Measurements from ENCODE around the gene PID1. TPM values are rescaled to one million over a fixed set of nuclear protein-coding genes. Genes with fewer than 3 reads are reported as not detected.
A peak's percentile ranks its signal among the peaks of the same experiment; 100 is the strongest.

Gene PID1
- total RNA-seq, 6 experiments from 2014 or later, result 28.5 to 95.4 (median 65.3) TPM

GRCh38 chr2:229275506-229275905 is 4.4 kb upstream of the PID1 start:
- peaks cover 0 to 8% (median 0%) of the 10 kb centered on the region in 4 donors for H3K4me1 ChIP-seq
- no peak overlapping the region for H3K27ac ChIP-seq
- TF ChIP-seq POLR2A (IDR thresholded peaks at IDR 0.05), result no peak
- TF ChIP-seq, protein P1, sequence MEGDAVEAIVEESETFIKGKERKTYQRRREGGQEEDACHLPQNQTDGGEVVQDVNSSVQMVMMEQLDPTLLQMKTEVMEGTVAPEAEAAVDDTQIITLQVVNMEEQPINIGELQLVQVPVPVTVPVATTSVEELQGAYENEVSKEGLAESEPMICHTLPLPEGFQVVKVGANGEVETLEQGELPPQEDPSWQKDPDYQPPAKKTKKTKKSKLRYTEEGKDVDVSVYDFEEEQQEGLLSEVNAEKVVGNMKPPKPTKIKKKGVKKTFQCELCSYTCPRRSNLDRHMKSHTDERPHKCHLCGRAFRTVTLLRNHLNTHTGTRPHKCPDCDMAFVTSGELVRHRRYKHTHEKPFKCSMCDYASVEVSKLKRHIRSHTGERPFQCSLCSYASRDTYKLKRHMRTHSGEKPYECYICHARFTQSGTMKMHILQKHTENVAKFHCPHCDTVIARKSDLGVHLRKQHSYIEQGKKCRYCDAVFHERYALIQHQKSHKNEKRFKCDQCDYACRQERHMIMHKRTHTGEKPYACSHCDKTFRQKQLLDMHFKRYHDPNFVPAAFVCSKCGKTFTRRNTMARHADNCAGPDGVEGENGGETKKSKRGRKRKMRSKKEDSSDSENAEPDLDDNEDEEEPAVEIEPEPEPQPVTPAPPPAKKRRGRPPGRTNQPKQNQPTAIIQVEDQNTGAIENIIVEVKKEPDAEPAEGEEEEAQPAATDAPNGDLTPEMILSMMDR (IDR thresholded peaks at IDR 0.05), result no peak
- DNase-seq (no peak), ATAC-seq (no peak)
- H3K36me3 ChIP-seq, result no peaks in the 10 kb centered on the region
- intact Hi-C loops (cut with DNase I), result loop anchor here in 1 of 2 donors (10.0 kb wide), 2 partner anchors 141 to 591 kb away; no protein-coding TSS in a partner anchor
- H3K9me3 ChIP-seq, result no peaks in the 10 kb centered on the region
- H3K27me3 ChIP-seq, result no peaks in the 10 kb centered on the region
- no peak overlapping the region for H3K4me3 ChIP-seq

DNA sequence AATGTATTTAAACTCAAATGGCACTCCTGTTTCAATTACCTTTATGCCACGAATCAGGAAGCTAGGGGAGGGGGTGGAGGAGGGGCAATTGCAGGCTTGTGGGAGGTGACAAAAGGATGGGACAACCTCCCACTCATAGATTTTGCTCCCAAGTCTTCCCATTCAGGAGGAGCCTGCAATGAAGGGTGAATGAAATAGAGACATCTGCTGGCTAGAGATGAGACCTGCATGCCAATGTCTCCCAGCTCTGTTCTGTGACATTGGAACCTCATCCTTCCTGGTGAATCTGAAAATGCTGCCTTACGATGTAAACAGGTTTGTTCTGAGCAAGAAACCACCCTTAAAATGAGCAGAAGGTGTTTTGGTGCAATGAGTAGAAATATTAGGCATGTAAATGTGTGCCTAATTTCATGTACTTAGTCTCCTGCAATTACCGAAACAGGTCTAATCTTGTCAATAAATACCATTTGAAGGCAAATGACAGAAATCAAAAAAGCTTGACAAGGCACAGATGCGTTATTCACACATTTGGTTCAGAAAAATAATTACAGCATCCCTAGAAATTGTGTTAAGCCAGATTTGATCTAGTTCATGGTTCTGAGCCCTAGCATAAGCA is 2.7 kb upstream of the PID1 start:
- Histone ChIP-seq H3K36me3 (no peaks in the 10 kb centered on the region), H3K27me3 (no peaks in the 10 kb centered on the region), H3K4me1 (peaks cover 0 to 8% (median 0%) of the 10 kb centered on the region in 4 donors), H3K4me3 (peak overlapping the region in 2 of 3 donors; percentile 26 to 47), H3K27ac (peak overlapping the region in 2 of 3 donors; percentile 45 to 86), H3K9me3 (no peaks in the 10 kb centered on the region)
- intact Hi-C loops (cut with DNase I), result loop anchor here in 1 of 2 donors (10.0 kb wide), 2 partner anchors 139 to 589 kb away; no protein-coding TSS in a partner anchor
- peak; percentile 66 to 89 (median 77) for DNase-seq
- TF ChIP-seq, protein P1 (IDR thresholded peaks at IDR 0.05), result peak; percentile 83 to 95 (median 90)
- TF ChIP-seq POLR2A (IDR thresholded peaks at IDR 0.05), result no peak
- WGBS (ENCODE audit: insufficient coverage, low coverage, low lambda C conversion rate, missing lambda C conversion rate), result 19% methylated on average over 4 of the region's 4 CpGs
- peak; percentile 82 to 92 (median 89) for ATAC-seq

- ATAC-seq (no peak), DNase-seq (no peak)
- no peaks in the 10 kb centered on the region for H3K36me3 ChIP-seq
- intact Hi-C loops (cut with DNase I), result loop anchor here in 1 of 2 donors (10.0 kb wide), 2 partner anchors 138 to 588 kb away; no protein-coding TSS in a partner anchor
- no peak for TF ChIP-seq POLR2A (IDR thresholded peaks at IDR 0.05)
- TF ChIP-seq, protein P1 (IDR thresholded peaks at IDR 0.05), result no peak
- no peaks in the 10 kb centered on the region for H3K27me3 ChIP-seq
- 14% methylated on average over 9 of the region's 9 CpGs for WGBS (ENCODE audit: insufficient coverage, low coverage, low lambda C conversion rate, missing lambda C conversion rate)
- H3K4me1 ChIP-seq, result peaks cover 0 to 8% (median 0%) of the 10 kb centered on the region in 4 donors
- H3K27ac ChIP-seq, result peak overlapping the region in 2 of 3 donors; percentile 45 to 86
- H3K9me3 ChIP-seq, result no peaks in the 10 kb centered on the region
- peak overlapping the region in 2 of 3 donors; percentile 26 to 47 for H3K4me3 ChIP-seq
Measured at GRCh38 chr2:229273006-229273722, 2.1 kb upstream of the PID1 start.

GRCh38 chr2:229269941-229270340 is 1.1 kb downstream of the PID1 start:
- no peaks in the 10 kb centered on the region for H3K27me3 ChIP-seq
- ATAC-seq, result peak in 1 of 4 donors; percentile 13
- intact Hi-C loops (cut with DNase I), result loop anchor here in 1 of 2 donors (10.0 kb wide), 2 partner anchors 135 to 585 kb away; no protein-coding TSS in a partner anchor
- H3K27ac ChIP-seq, result peak overlapping the region; percentile 71 to 96 (median 86)
- peak overlapping the region; percentile 56 to 95 (median 84) for H3K4me3 ChIP-seq
- H3K4me1 ChIP-seq, result peaks cover 0 to 34% (median 5%) of the 10 kb centered on the region in 4 donors
- no peaks in the 10 kb centered on the region for H3K36me3 ChIP-seq
- no peak for DNase-seq
- no peaks in the 10 kb centered on the region for H3K9me3 ChIP-seq
- WGBS (ENCODE audit: insufficient coverage, low coverage, low lambda C conversion rate, missing lambda C conversion rate), result 4% methylated on average over 5 of the region's 6 CpGs
- TF ChIP-seq POLR2A (IDR thresholded peaks at IDR 0.05), result no peak
- TF ChIP-seq, protein P1 (IDR thresholded peaks at IDR 0.05), result peak in 1 of 4 donors; percentile 12

All from right lobe of liver (tissue), 6 donors.